Sigmoid colon (tissue), 7 donors: ENCODE data around the gene LANCL1. TPM values are rescaled to one million over a fixed set of nuclear protein-coding genes. Genes with fewer than 3 reads are reported as not detected.

Experiments
- DNase-seq: peaks from one replicate; pipeline ENCODE4 v3.0.0-alpha.2; 2019
- H3K27ac ChIP-seq, 4 donors: fragments of 200-600 bp; sonication (generic); one replicate each; pipeline ENCODE4 v1.5.1; 2016 to 2019; ENCODE audit warnings: mild to moderate bottlenecking in 1 of 4
- H3K27me3 ChIP-seq, 3 donors: fragments of 200-600 bp; sonication (generic); one replicate each; pipeline ENCODE4 v1.5.1; 2019; ENCODE audit warnings: mild to moderate bottlenecking in 1 of 3
- H3K36me3 ChIP-seq, 4 donors: fragments of 200-600 bp; sonication (generic); one replicate each; pipeline ENCODE4 v1.5.1; 2016 to 2019
- H3K4me1 ChIP-seq, 4 donors: fragments of 200-600 bp; sonication (generic); one replicate each; pipeline ENCODE4 v1.5.1; 2017 to 2019
- H3K4me3 ChIP-seq, 4 donors: fragments of 200-600 bp; sonication (generic); one replicate each; pipeline ENCODE4 v1.5.1; 2017 to 2019; ENCODE audit warnings: mild to moderate bottlenecking in 2 of 4, moderate library complexity in 1 of 4
- H3K9me3 ChIP-seq, 4 donors: fragments of 200-600 bp in 3 of 4; sonication (generic) in 3 of 4; one replicate each; pipeline versions ENCODE4 v1.5.1 to v1.6.1; 2013 to 2019
- EP300 ChIP-seq, 4 donors: sonication (generic); formaldehyde crosslinking; IDR thresholded peaks; one replicate each; pipeline ENCODE4 v1.6.1; 2017; ENCODE audit warnings: antibody characterized with exemption in 4 of 4
- POLR2A ChIP-seq, 2 donors: fragments of 450-650 bp; IDR thresholded peaks; one replicate each; pipeline ENCODE4 v1.6.1; 2016; ENCODE audit warnings: antibody characterized with exemption in 2 of 2, mild to moderate bottlenecking in 2 of 2, moderate library complexity in 2 of 2
- POLR2AphosphoS5 ChIP-seq, 4 donors: sonication (generic); formaldehyde crosslinking; IDR thresholded peaks; one replicate each; pipeline ENCODE4 v1.6.1; 2017; ENCODE audit warnings: antibody characterized with exemption in 4 of 4
- WGBS, 2 donors: extraction: QIAGEN DNeasy Blood & Tissue Kit; methylation state at CpG; one replicate each; pipeline ENCODE4 v1.1.7; 2013; 5-methylcytosine and 5-hydroxymethylcytosine counted together
- intact Hi-C: fragments of 100-400 bp; cut with DNase I; formaldehyde crosslinking; loops from one replicate; pipeline ENCODE4 v1.15.1; 2023
- polyA plus RNA-seq, 3 donors: library from polyadenylated mRNA; stranded (reverse); fragments of 200-250 nt; gene quantifications; one replicate each; pipeline ENCODE4 v1.2.3, GENCODE V29; 2013
- total RNA-seq, 4 donors: library from RNA; depleted of rRNA; stranded (reverse); fragments of >200 nt; gene quantifications; one replicate each; pipeline ENCODE4 v1.1.0, GENCODE V29; 2016
- TF ChIP-seq, protein P1 (sequence below), 4 experiments: fragments of 450-650 bp in 3 of 4; fragments of 200-600 bp in 1 of 4; IDR thresholded peaks; one replicate each; pipeline ENCODE4 v1.5.1; 2016 to 2019; ENCODE audit warnings: antibody characterized with exemption in 4 of 4, mild to moderate bottlenecking in 3 of 4, moderate library complexity in 2 of 4
- donor health status: healthy with polysubstance abuse.
- donor health status: Bipolar disorder and iron deficiency.
- donor health status: healthy.

The LANCL1 gene
- total and polyA plus RNA-seq, 7 donors = 9.6 to 60.6 (median 37.7) TPM

GRCh38 chr2:210387074-210387473 lies 89.5 kb downstream of the LANCL1 start:
- Histone ChIP-seq H3K27me3 (no peaks in the 10 kb centered on the region), H3K27ac (no peak overlapping the region), H3K4me3 (no peak overlapping the region), H3K4me1 (no peaks in the 10 kb centered on the region), H3K36me3 (no peaks in the 10 kb centered on the region), H3K9me3 (no peaks in the 10 kb centered on the region)
- no peak for DNase-seq
- TF ChIP-seq POLR2A (IDR thresholded peaks at IDR 0.05) (no peak), POLR2AphosphoS5 (IDR thresholded peaks at IDR 0.05) (no peak), EP300 (IDR thresholded peaks at IDR 0.05) (no peak)
- TF ChIP-seq, protein P1, sequence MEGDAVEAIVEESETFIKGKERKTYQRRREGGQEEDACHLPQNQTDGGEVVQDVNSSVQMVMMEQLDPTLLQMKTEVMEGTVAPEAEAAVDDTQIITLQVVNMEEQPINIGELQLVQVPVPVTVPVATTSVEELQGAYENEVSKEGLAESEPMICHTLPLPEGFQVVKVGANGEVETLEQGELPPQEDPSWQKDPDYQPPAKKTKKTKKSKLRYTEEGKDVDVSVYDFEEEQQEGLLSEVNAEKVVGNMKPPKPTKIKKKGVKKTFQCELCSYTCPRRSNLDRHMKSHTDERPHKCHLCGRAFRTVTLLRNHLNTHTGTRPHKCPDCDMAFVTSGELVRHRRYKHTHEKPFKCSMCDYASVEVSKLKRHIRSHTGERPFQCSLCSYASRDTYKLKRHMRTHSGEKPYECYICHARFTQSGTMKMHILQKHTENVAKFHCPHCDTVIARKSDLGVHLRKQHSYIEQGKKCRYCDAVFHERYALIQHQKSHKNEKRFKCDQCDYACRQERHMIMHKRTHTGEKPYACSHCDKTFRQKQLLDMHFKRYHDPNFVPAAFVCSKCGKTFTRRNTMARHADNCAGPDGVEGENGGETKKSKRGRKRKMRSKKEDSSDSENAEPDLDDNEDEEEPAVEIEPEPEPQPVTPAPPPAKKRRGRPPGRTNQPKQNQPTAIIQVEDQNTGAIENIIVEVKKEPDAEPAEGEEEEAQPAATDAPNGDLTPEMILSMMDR (IDR thresholded peaks at IDR 0.05) = no peak
- WGBS, 2 donors = 44 to 58% methylated on average over 1 of the region's 1 CpG
- intact Hi-C loops = no loop called here

Other genes starting within 250 kb of the LANCL1 start
- gene MYL1, start 161.6 kb downstream of the LANCL1 start, total RNA-seq = not detected
- 1 to 10 TPM in 1 of 3 donors, not detected in 2; 4.8 TPM for gene MYL1, start 161.6 kb downstream of the LANCL1 start, polyA plus RNA-seq
- 1 to 10 TPM in 3 of 4 donors, under 1 TPM in 1; 0.99 to 2.9 (median 2.5) TPM for gene CPS1, start 79.8 kb upstream of the LANCL1 start, total RNA-seq
- under 1 TPM in 1 of 3 donors, not detected in 2; 0.29 TPM for gene CPS1, start 79.8 kb upstream of the LANCL1 start, polyA plus RNA-seq